Subcutaneous abdominal adipose tissue (tissue), 5 donors: ENCODE data around the gene C20orf202.

Experiments used
- H3K27ac ChIP-seq: one replicate; pipeline ENCODE4 v1.7.0; 2013; ENCODE audit warnings: low read depth, mild to moderate bottlenecking, inconsistent platforms, low read length, moderate library complexity
- H3K27me3 ChIP-seq, 5 donors: one replicate each; pipeline ENCODE4 v1.7.0; 2013; ENCODE audit warnings: low read length in 5 of 5, inconsistent platforms in 1 of 5; ENCODE audit not compliant: control insufficient read depth in 5 of 5, insufficient read depth in 4 of 5
- H3K36me3 ChIP-seq, 5 donors: one replicate each; pipeline ENCODE4 v1.7.0; 2013; ENCODE audit warnings: low read length in 5 of 5; ENCODE audit not compliant: control insufficient read depth in 5 of 5, insufficient read depth in 5 of 5
- H3K4me1 ChIP-seq, 5 donors: one replicate each; pipeline ENCODE4 v1.7.0; 2013; ENCODE audit warnings: low read length in 5 of 5, mild to moderate bottlenecking in 3 of 5, moderate library complexity in 1 of 5; ENCODE audit not compliant: control insufficient read depth in 5 of 5, insufficient read depth in 5 of 5
- H3K4me3 ChIP-seq, 5 donors: one replicate each; pipeline ENCODE4 v1.7.0; 2013; ENCODE audit warnings: low read length in 5 of 5, low read depth in 1 of 5
- H3K9ac ChIP-seq, 5 donors: one replicate each; pipeline ENCODE4 v1.7.0; 2013; ENCODE audit warnings: low read length in 5 of 5, mild to moderate bottlenecking in 4 of 5, moderate library complexity in 3 of 5
- H3K9me3 ChIP-seq, 5 donors: one replicate each; pipeline ENCODE4 v1.7.0; 2013; ENCODE audit warnings: low read length in 5 of 5; ENCODE audit not compliant: control insufficient read depth in 5 of 5
- donor health status: healthy.
- donor health status: healthy.
- donor health status: healthy.
- donor health status: healthy.
- donor health status: healthy.

The C20orf202 gene

GRCh38 chr20:1165941-1166340, 37.3 kb upstream of the C20orf202 start:
- H3K4me3 ChIP-seq: no peak overlapping the region
- no peak overlapping the region for H3K27ac ChIP-seq

GRCh38 chr20:1166948-1167720, 36.1 kb upstream of the C20orf202 start:
- H3K4me3 ChIP-seq: no peak overlapping the region
- no peak overlapping the region for H3K27ac ChIP-seq
- no peaks in the 10 kb centered on the region for H3K27me3 ChIP-seq
- no peaks in the 10 kb centered on the region for H3K9me3 ChIP-seq
- H3K36me3 ChIP-seq: peaks cover 32 to 91% (median 86%) of the 10 kb centered on the region in 5 donors
- H3K9ac ChIP-seq: no peak overlapping the region
- H3K4me1 ChIP-seq: peaks cover 0 to 10% (median 0%) of the 10 kb centered on the region in 5 donors

More at GRCh38 chr20:1165941-1166340, 37.3 kb upstream of the C20orf202 start:
- no peaks in the 10 kb centered on the region for H3K9me3 ChIP-seq
- no peak overlapping the region for H3K9ac ChIP-seq
- no peaks in the 10 kb centered on the region for H3K27me3 ChIP-seq
- peaks cover 0 to 10% (median 0%) of the 10 kb centered on the region in 5 donors for H3K4me1 ChIP-seq
- peaks cover 32 to 91% (median 90%) of the 10 kb centered on the region in 5 donors for H3K36me3 ChIP-seq

GRCh38 chr20:1169224-1169623, 34.0 kb upstream of the C20orf202 start:
- peaks cover 32 to 95% (median 82%) of the 10 kb centered on the region in 5 donors for H3K36me3 ChIP-seq
- H3K27ac ChIP-seq: no peak overlapping the region
- peaks cover 0 to 10% (median 0%) of the 10 kb centered on the region in 5 donors for H3K4me1 ChIP-seq
- no peaks in the 10 kb centered on the region for H3K27me3 ChIP-seq
- no peak overlapping the region for H3K9ac ChIP-seq
- no peak overlapping the region for H3K4me3 ChIP-seq
- no peaks in the 10 kb centered on the region for H3K9me3 ChIP-seq

- H3K27ac ChIP-seq: no peak overlapping the region
- H3K4me3 ChIP-seq: no peak overlapping the region
- H3K27me3 ChIP-seq: no peaks in the 10 kb centered on the region
- H3K4me1 ChIP-seq: peaks cover 0 to 5% (median 0%) of the 10 kb centered on the region in 5 donors
- no peaks in the 10 kb centered on the region for H3K9me3 ChIP-seq
- peaks cover 22 to 94% (median 72%) of the 10 kb centered on the region in 5 donors for H3K36me3 ChIP-seq
- no peak overlapping the region for H3K9ac ChIP-seq
Observed at GRCh38 chr20:1171461-1172093, 31.7 kb upstream of the C20orf202 start.

- Histone ChIP-seq H3K4me3 (no peak overlapping the region), H3K36me3 (peaks cover 1 to 82% (median 57%) of the 10 kb centered on the region in 5 donors), H3K4me1 (no peaks in the 10 kb centered on the region), H3K9me3 (no peaks in the 10 kb centered on the region), H3K27ac (no peak overlapping the region), H3K27me3 (no peaks in the 10 kb centered on the region), H3K9ac (no peak overlapping the region)
Observed at GRCh38 chr20:1173698-1174097, 29.6 kb upstream of the C20orf202 start.

GRCh38 chr20:1174787-1175186, 28.5 kb upstream of the C20orf202 start:
- no peak overlapping the region for H3K27ac ChIP-seq
- H3K36me3 ChIP-seq: peaks cover 0 to 71% (median 46%) of the 10 kb centered on the region in 5 donors
- no peak overlapping the region for H3K9ac ChIP-seq
- H3K9me3 ChIP-seq: no peaks in the 10 kb centered on the region
- no peaks in the 10 kb centered on the region for H3K27me3 ChIP-seq
- H3K4me1 ChIP-seq: no peaks in the 10 kb centered on the region
- H3K4me3 ChIP-seq: no peak overlapping the region

GRCh38 chr20:1177680-1178079, 25.6 kb upstream of the C20orf202 start:
- no peaks in the 10 kb centered on the region for H3K27me3 ChIP-seq
- H3K36me3 ChIP-seq: peaks cover 0 to 54% (median 31%) of the 10 kb centered on the region in 5 donors
- no peak overlapping the region for H3K4me3 ChIP-seq
- no peaks in the 10 kb centered on the region for H3K9me3 ChIP-seq
- H3K9ac ChIP-seq: no peak overlapping the region
- peaks cover 0 to 7% (median 0%) of the 10 kb centered on the region in 5 donors for H3K4me1 ChIP-seq
- H3K27ac ChIP-seq: no peak overlapping the region

- H3K4me1 ChIP-seq: peaks cover 0 to 7% (median 0%) of the 10 kb centered on the region in 5 donors
- peaks cover 0 to 49% (median 27%) of the 10 kb centered on the region in 5 donors for H3K36me3 ChIP-seq
Observed at GRCh38 chr20:1178103-1178502, 25.2 kb upstream of the C20orf202 start.

GRCh38 chr20:1178623-1179022, 24.6 kb upstream of the C20orf202 start:
- no peak overlapping the region for H3K4me3 ChIP-seq
- no peak overlapping the region for H3K9ac ChIP-seq
- peaks cover 0 to 4% (median 2%) of the 10 kb centered on the region in 5 donors for H3K27me3 ChIP-seq
- H3K4me1 ChIP-seq: peaks cover 0 to 7% (median 0%) of the 10 kb centered on the region in 5 donors
- peaks cover 0 to 44% (median 26%) of the 10 kb centered on the region in 5 donors for H3K36me3 ChIP-seq
- no peak overlapping the region for H3K27ac ChIP-seq
- no peaks in the 10 kb centered on the region for H3K9me3 ChIP-seq

More at GRCh38 chr20:1178103-1178502, 25.2 kb upstream of the C20orf202 start:
- Histone ChIP-seq H3K9ac (no peak overlapping the region), H3K27me3 (peaks cover 0 to 3% (median 0%) of the 10 kb centered on the region in 5 donors), H3K27ac (no peak overlapping the region), H3K9me3 (no peaks in the 10 kb centered on the region), H3K4me3 (no peak overlapping the region)

GRCh38 chr20:1180949-1181348, 22.3 kb upstream of the C20orf202 start:
- Histone ChIP-seq H3K4me1 (peaks cover 2 to 18% (median 9%) of the 10 kb centered on the region in 5 donors), H3K9ac (no peak overlapping the region), H3K27ac (no peak overlapping the region), H3K27me3 (peaks cover 7 to 20% (median 15%) of the 10 kb centered on the region in 5 donors), H3K36me3 (peaks cover 0 to 22% (median 16%) of the 10 kb centered on the region in 5 donors), H3K4me3 (no peak overlapping the region), H3K9me3 (no peaks in the 10 kb centered on the region)
